ENCODE data around the gene SLAMF9. TPM values are rescaled to one million over a fixed set of nuclear protein-coding genes. Genes with fewer than 3 reads are reported as not detected.

Gene SLAMF9
- total RNA-seq, 3 donors from 2014 or later = not detected

DNA sequence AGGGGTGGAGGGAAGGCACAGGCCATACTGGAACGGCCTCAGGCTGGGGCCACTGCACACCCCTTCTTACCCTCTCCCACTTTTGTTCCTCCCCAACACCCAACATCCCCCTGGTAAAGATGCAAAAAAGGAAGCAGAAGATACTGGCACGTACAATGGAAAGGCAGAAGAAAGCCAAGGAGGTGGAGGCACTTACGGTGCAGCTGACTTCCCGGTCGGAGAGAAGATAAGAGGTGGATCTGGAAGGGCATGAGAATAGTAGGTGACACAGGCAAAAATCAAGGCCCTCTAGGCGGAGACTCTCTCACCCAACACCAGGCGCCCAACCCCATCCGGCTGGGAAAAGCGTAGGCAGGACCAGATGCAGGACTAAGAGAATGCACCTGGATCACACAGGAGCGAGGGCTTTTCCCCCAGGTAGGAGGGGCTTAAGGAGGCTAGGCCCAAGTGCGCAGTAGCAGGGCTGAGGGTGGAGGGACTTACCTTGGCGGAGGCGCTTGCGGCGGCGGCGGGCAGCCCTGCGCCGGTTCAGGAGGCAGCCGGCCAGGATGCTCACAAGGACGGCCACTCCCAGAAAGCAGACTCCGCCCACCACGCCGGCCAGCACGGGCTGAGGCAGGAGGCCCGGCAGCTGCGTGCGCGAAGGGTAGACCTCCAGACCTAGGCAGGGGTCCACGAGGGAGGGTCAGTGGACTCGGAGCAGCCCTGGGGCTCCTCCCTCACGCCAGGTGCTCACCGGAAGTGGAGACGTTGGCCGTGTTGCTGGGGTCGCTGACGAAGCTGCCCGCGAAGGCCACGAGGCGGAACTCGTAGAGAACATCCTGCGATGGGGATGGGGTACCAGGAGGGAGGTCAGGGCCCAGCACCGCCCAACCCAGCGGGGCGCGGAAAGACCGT is 24.6 kb downstream of the SLAMF9 start:
- H3K36me3 Mint-ChIP-seq (ENCODE audit: insufficient read depth) = no peaks in the 10 kb centered on the region
- H3K4me3 Mint-ChIP-seq = no peak overlapping the region

DNA sequence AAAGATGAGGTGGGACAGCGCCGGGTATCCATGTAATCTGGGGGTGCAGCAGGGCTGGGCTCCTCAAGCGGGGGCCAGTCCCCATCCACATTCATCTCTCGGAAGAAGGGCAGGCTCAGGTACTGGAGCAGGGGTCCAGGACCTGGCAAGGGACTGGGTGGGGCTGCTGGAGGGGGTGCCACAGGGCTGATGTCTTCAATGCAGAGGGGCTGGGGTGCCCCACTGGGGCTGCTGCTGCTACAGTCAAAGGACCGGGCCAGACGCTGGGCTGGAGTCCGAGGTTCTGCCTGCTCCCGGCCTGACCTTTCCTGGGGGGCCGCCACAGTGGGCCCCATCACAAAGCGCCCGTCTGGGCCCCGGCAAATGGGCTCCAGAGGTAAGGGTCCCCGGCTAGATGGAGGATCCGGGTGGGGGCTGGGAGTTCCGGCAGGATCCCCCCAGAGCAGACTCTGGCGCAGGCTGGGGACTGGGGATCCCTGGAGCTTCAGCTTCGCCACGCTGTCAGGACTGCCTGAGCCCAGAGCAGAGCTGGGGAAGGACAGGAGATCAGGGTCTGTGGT is 25.5 kb downstream of the SLAMF9 start:
- Mint-ChIP-seq H3K9me3 (no peaks in the 10 kb centered on the region), H3K4me1 (ENCODE audit: low read depth) (peaks cover 23% of the 10 kb centered on the region), H3K27me3 (ENCODE audit: low read depth) (no peaks in the 10 kb centered on the region), H3K36me3 (ENCODE audit: insufficient read depth) (peaks cover 2% of the 10 kb centered on the region), H3K4me3 (no peak overlapping the region)
- DNase-seq (no peak), ATAC-seq (no peak)

More for the DNA sequence above, 24.6 kb downstream of the SLAMF9 start:
- H3K27me3 Mint-ChIP-seq (ENCODE audit: low read depth) = no peaks in the 10 kb centered on the region
- peaks cover 16% of the 10 kb centered on the region for H3K4me1 Mint-ChIP-seq (ENCODE audit: low read depth)
- DNase-seq = no peak
- H3K9me3 Mint-ChIP-seq = no peaks in the 10 kb centered on the region
- ATAC-seq = no peak

DNA sequence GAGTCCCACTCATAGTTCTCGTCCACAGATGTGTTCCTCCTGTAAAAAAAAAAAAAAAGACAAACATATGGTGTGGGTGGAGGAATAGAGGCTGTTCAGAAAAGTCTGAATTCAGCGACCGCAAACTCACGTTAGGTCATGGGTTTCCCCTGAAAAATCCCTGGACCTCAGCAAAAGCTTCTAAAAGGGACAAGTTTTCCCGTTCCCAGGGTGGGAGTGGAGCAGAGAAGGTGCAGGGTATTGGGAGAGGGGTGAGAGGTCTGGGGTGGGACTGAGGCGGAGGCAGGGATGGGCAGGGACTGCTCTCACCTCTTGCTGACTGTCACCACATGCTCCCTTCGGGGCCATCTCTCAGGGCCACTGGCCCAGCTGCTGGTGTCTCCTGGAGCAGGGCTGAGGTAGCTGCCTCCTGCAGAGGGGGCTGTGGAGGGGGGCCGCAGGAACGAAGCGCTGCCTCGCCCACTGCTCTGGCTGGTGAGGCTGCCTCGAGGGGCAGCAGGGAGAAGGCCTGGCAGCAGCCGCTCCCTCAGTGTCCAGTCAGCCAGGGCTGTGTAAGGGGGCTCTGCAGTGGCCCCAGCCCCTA is 26.1 kb downstream of the SLAMF9 start:
- Mint-ChIP-seq H3K36me3 (ENCODE audit: insufficient read depth) (peaks cover 2% of the 10 kb centered on the region), H3K4me3 (no peak overlapping the region), H3K4me1 (ENCODE audit: low read depth) (peaks cover 29% of the 10 kb centered on the region), H3K27me3 (ENCODE audit: low read depth) (no peaks in the 10 kb centered on the region), H3K9me3 (no peaks in the 10 kb centered on the region)
- DNase-seq (no peak), ATAC-seq (no peak)

- Mint-ChIP-seq H3K27me3 (ENCODE audit: low read depth) (no peaks in the 10 kb centered on the region), H3K4me3 (no peak overlapping the region), H3K9me3 (no peaks in the 10 kb centered on the region), H3K4me1 (ENCODE audit: low read depth) (peaks cover 35% of the 10 kb centered on the region), H3K36me3 (ENCODE audit: insufficient read depth) (peaks cover 2% of the 10 kb centered on the region)
- DNase-seq (no peak), ATAC-seq (no peak)
Measured at GRCh38 chr1:159927211-159927848, 26.7 kb downstream of the SLAMF9 start.

DNA sequence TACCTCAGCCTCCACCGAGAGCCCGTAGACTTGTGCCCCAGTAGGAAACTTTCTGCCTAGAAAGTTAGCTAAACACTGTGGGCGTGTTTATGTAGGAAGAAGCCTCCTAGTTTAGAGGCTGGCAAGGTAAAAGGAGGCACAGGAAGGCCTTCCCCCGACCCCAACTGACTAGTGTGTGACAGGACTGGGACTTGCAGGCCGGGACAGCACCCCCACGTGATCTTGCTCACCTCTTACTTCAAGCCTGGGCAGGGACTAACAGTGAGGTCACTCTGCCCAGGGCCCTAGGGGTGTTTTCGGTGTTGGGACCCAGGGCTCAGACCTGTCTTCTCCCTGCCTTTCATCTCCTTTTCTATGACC is 28.3 kb downstream of the SLAMF9 start:
- H3K9me3 Mint-ChIP-seq = no peaks in the 10 kb centered on the region
- no peaks in the 10 kb centered on the region for H3K27me3 Mint-ChIP-seq (ENCODE audit: low read depth)
- peaks cover 11% of the 10 kb centered on the region for H3K36me3 Mint-ChIP-seq (ENCODE audit: insufficient read depth)
- H3K4me3 Mint-ChIP-seq = peak overlapping the region; percentile 90
- ATAC-seq (peak; percentile 7 to 12), DNase-seq (no peak)
- peaks cover 52% of the 10 kb centered on the region for H3K4me1 Mint-ChIP-seq (ENCODE audit: low read depth)

- peak within 1 kb of the TSS; percentile 90 for H3K4me3 Mint-ChIP-seq
- DNase-seq (peak; percentile 86), ATAC-seq (peak; percentile 80)
- peaks cover 58% of the 10 kb centered on the region for H3K4me1 Mint-ChIP-seq (ENCODE audit: low read depth)
- no peaks in the 10 kb centered on the region for H3K27me3 Mint-ChIP-seq (ENCODE audit: low read depth)
- peaks cover 18% of the 10 kb centered on the region for H3K36me3 Mint-ChIP-seq (ENCODE audit: insufficient read depth)
- H3K9me3 Mint-ChIP-seq = no peaks in the 10 kb centered on the region
Measured at GRCh38 chr1:159924791-159925718, 29.0 kb downstream of the SLAMF9 start, which contains the start of gene TAGLN2. Gene TAGLN2 (minus strand): TSS chr1:159925507. CDS start chr1:159920509, 4,998 bp downstream.

GRCh38 chr1:159924025-159924790 is 29.8 kb downstream of the SLAMF9 start:
- no peaks in the 10 kb centered on the region for H3K27me3 Mint-ChIP-seq (ENCODE audit: low read depth)
- peaks cover 65% of the 10 kb centered on the region for H3K4me1 Mint-ChIP-seq (ENCODE audit: low read depth)
- no peaks in the 10 kb centered on the region for H3K9me3 Mint-ChIP-seq
- DNase-seq = peak; percentile 42
- ATAC-seq = peak; percentile 25 to 35
- peaks cover 26% of the 10 kb centered on the region for H3K36me3 Mint-ChIP-seq (ENCODE audit: insufficient read depth)
- peak overlapping the region; percentile 90 for H3K4me3 Mint-ChIP-seq

DNA sequence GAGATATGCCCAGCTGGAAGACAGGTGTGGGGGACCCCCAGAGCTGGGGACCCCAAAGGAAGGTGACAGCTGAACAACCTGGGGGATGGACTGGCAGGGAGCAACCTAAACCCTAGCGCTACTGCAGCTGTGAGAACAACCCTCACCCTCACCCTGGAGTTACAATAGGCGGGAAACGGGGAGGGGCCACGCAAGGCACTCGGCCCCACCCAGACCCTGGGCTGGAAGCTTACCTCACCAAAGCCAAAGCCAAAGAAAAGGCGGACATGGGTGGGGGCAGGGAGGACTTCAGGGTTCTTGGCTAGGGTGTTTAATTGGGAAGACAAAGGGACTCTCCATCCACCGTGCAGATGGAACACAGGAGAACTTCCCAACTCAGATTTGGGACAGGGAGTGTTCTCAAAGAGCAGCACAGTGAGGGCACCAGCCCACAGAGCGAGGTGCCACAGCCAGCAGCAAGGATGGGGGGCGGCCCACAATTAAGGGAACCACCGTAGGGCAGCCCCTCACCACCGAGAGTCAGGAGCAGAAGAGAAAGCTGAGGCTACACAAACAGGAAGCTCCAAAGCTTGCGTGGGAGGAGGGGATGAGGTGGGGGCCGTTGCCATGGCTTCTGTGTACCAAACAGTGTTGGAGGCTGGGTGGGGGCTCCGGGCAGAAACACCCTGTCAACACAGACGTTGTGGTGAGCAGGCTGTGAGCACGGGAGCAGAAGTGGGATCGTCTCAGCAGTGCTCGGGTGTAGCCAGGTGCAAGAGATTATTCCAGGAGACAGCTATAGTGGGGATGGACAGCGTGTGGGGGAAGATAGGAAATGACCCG is 30.6 kb downstream of the SLAMF9 start:
- peak overlapping the region; percentile 90 for H3K4me3 Mint-ChIP-seq
- H3K9me3 Mint-ChIP-seq = no peaks in the 10 kb centered on the region
- peaks cover 32% of the 10 kb centered on the region for H3K36me3 Mint-ChIP-seq (ENCODE audit: insufficient read depth)
- peaks cover 70% of the 10 kb centered on the region for H3K4me1 Mint-ChIP-seq (ENCODE audit: low read depth)
- peak; percentile 66 for DNase-seq
- peak; percentile 21 to 32 for ATAC-seq
- no peaks in the 10 kb centered on the region for H3K27me3 Mint-ChIP-seq (ENCODE audit: low read depth)

DNA sequence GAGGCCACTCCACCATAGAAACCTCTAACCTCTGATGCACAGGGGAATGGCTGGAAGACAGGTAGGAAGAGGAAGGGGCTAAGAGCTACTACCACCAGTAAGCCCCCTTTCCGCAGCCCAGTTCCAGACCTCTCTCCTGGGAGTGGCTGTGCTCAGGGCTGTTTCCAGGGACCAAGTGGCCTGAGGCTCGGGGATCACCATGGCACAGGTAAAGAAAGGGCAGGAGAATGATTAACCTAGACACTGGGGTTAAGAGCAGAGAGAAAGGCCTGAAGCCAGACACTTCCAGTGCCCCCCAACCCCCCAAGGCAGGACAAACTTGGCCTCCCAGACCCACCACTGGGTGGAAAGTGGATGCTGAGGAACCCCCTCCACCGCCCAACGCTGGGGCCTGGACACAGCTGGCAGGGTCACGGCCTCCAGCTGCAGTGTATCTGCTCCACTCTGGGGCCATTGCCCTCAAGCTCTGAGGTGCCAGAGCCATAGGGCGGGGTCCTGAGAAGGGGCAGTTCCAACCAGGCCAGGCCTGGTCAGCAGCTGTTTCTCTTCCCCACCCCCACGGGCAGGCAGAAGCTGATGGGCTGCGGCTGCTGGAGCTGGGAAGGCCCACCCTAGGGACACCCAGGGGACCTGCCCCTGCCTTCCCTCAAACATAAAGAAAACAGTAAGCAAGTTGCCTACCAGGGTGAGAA is 31.4 kb downstream of the SLAMF9 start:
- peak overlapping the region; percentile 90 for H3K4me3 Mint-ChIP-seq
- peaks cover 78% of the 10 kb centered on the region for H3K4me1 Mint-ChIP-seq (ENCODE audit: low read depth)
- H3K36me3 Mint-ChIP-seq (ENCODE audit: insufficient read depth) = peaks cover 39% of the 10 kb centered on the region
- H3K9me3 Mint-ChIP-seq = no peaks in the 10 kb centered on the region
- no peak for DNase-seq
- no peaks in the 10 kb centered on the region for H3K27me3 Mint-ChIP-seq (ENCODE audit: low read depth)
- ATAC-seq = no peak

DNA sequence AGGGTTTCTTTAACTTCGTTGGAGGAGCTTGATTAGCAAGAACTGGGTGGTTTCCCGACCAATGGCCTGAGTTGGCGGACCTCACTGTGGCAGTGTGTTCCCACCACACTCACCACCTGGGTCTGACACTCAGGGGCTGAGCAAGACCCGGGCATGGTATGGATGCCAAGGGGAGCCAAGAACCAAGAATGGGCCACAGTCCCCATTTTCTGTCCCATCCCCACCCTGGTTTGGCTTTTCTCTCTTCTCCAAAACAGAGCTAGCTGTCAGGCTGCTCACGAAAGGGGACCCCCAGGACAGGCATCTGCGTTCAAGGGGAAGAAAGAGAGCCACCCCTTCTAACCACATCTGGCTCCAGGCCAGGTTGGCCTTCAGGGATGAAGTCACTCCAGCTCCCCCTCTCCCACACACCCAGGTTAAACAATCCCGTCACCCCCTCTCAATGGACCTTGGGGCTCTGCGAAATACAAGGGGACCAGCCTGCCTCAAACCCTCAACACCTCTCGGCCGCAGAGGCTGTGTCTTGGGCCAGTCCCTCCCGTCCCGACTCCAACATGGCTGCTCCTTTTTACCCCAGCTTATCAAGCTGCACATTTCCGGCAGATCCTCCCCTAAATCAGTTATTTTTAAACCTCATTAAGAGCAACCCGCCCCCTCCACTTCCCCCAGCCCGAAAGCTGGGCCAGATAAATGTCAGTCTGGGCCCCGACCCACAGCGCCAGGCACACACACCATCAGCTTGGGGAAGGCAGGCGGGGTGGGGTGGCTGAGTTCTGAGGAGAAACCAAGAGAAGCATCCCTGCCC is 32.1 kb downstream of the SLAMF9 start:
- ATAC-seq = no peak
- DNase-seq = no peak
- Mint-ChIP-seq H3K4me3 (peak overlapping the region; percentile 90), H3K9me3 (no peaks in the 10 kb centered on the region), H3K27me3 (ENCODE audit: low read depth) (no peaks in the 10 kb centered on the region), H3K36me3 (ENCODE audit: insufficient read depth) (peaks cover 43% of the 10 kb centered on the region), H3K4me1 (ENCODE audit: low read depth) (peaks cover 81% of the 10 kb centered on the region)

- no peak for DNase-seq
- H3K9me3 Mint-ChIP-seq = no peaks in the 10 kb centered on the region
- H3K36me3 Mint-ChIP-seq (ENCODE audit: insufficient read depth) = peaks cover 43% of the 10 kb centered on the region
- peak; percentile 10 to 16 for ATAC-seq
- no peaks in the 10 kb centered on the region for H3K27me3 Mint-ChIP-seq (ENCODE audit: low read depth)
- peak overlapping the region; percentile 90 for H3K4me3 Mint-ChIP-seq
- H3K4me1 Mint-ChIP-seq (ENCODE audit: low read depth) = peaks cover 75% of the 10 kb centered on the region
Measured at GRCh38 chr1:159921251-159921650, 32.8 kb downstream of the SLAMF9 start.
